Measurements from ENCODE around the gene AGTRAP.

Gene AGTRAP

GRCh38 chr1:11714831-11715575 lies 20.9 kb upstream of the AGTRAP start:
- in situ Hi-C loops (cut with HindIII; ENCODE audit: low sequenced_read_pairs): loop anchor here (5.0 to 10.0 kb wide), 3 partner anchors 50 to 473 kb away; partner anchors contain the start of gene FBXO6
- DNase-seq (ENCODE audit: low read depth): no peak
- TF ChIP-seq CTCF (IDR thresholded peaks at IDR 0.05; ENCODE audit: low read depth, low read length, missing control alignments): no peak
- H3K4me3 ChIP-seq (ENCODE audit: low read depth, low read length): no peak overlapping the region

GRCh38 chr1:11719313-11720032 lies 16.5 kb upstream of the AGTRAP start:
- peak overlapping the region; percentile 17 for H3K4me3 ChIP-seq (ENCODE audit: low read depth, low read length)
- peak; percentile 99 for TF ChIP-seq CTCF (IDR thresholded peaks at IDR 0.05; ENCODE audit: low read depth, low read length, missing control alignments)
- DNase-seq (ENCODE audit: low read depth): peak; percentile 41
- in situ Hi-C loops (cut with HindIII; ENCODE audit: low sequenced_read_pairs): loop anchor here (5.0 to 10.0 kb wide), 2 partner anchors 53 to 55 kb away; partner anchors contain the start of gene FBXO6

- no peak for DNase-seq (ENCODE audit: low read depth)
- TF ChIP-seq CTCF (IDR thresholded peaks at IDR 0.05; ENCODE audit: low read depth, low read length, missing control alignments): no peak
- peak overlapping the region; percentile 17 for H3K4me3 ChIP-seq (ENCODE audit: low read depth, low read length)
- in situ Hi-C loops (cut with HindIII; ENCODE audit: low sequenced_read_pairs): no loop called here
Measured at GRCh38 chr1:11720033-11720376, 15.9 kb upstream of the AGTRAP start.

GRCh38 chr1:11720525-11720924 lies 15.4 kb upstream of the AGTRAP start:
- in situ Hi-C loops (cut with HindIII; ENCODE audit: low sequenced_read_pairs): no loop called here

DNA sequence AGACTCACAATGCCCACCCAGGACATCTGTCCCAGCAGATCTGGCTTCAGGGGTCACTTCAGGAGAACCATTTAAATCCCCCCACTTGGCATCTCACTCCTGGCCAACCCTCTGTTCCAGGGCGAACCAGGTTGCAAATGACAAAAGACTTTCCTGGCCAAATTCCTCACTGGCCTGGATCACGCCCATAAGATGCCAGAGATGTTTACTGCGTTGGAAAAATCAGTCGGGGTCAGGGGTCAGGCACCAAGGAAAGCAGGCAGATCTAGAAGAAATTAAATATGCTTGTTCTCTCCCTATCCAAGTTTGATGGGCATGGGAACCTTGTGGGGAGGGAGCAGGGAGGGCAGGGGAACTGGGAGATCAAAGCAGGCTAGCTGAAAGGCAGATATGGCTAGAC lies 14.6 kb upstream of the AGTRAP start:
- DNase-seq (ENCODE audit: low read depth): no peak
- TF ChIP-seq CTCF (IDR thresholded peaks at IDR 0.05; ENCODE audit: low read depth, low read length, missing control alignments): no peak
- H3K4me3 ChIP-seq (ENCODE audit: low read depth, low read length): no peak overlapping the region
- in situ Hi-C loops (cut with HindIII; ENCODE audit: low sequenced_read_pairs): no loop called here

More at GRCh38 chr1:11720525-11720924, 15.4 kb upstream of the AGTRAP start:
- H3K4me3 ChIP-seq (ENCODE audit: low read depth, low read length): no peak overlapping the region
- no peak for DNase-seq (ENCODE audit: low read depth)
- no peak for TF ChIP-seq CTCF (IDR thresholded peaks at IDR 0.05; ENCODE audit: low read depth, low read length, missing control alignments)

- in situ Hi-C loops (cut with HindIII; ENCODE audit: low sequenced_read_pairs): no loop called here
- DNase-seq (ENCODE audit: low read depth): no peak
- H3K4me3 ChIP-seq (ENCODE audit: low read depth, low read length): no peak overlapping the region
Measured at GRCh38 chr1:11722538-11722937, 13.4 kb upstream of the AGTRAP start.

More at GRCh38 chr1:11722538-11722937, 13.4 kb upstream of the AGTRAP start:
- no peak for TF ChIP-seq CTCF (IDR thresholded peaks at IDR 0.05; ENCODE audit: low read depth, low read length, missing control alignments)
